ENCODE measurements around the gene CELA2A. TPM values are rescaled to one million over a fixed set of nuclear protein-coding genes. Genes with fewer than 3 reads are reported as not detected.
"Not testable (repeated sequence)": the region's sequence is repeated elsewhere in the genome, so short reads cannot be mapped to it uniquely, and the experiment has no call there.

CELA2A gene
- polyA plus RNA-seq, 3 donors, result not detected

DNA sequence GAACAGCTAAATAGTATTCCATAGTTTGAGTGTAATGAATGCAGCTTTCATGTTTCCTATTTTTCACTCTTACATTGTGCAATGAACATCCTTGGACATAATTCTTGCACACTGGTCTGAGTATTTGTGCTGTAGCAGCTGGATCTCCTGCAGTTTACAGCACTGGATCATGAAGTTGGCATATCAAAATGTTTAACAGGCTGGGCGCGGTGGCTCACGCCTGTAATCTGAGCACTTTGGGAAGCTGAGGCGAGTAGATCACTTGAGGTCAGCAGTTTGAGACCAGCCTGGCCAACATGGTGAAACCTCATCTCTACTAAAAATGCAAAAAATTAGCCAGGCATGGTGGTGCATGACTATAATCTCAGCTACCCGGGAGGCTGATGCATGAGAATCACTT is 14.5 kb downstream of the CELA2A start:
- H3K9me3 Mint-ChIP-seq; H3K4me3 Mint-ChIP-seq; H3K27ac Mint-ChIP-seq; H3K4me1 Mint-ChIP-seq; intact Hi-C loops (cut with micrococcal nuclease); H4K20me1 ChIP-seq (ENCODE audit: insufficient read depth, low read length); H3K36me3 Mint-ChIP-seq; H3K27ac ChIP-seq (ENCODE audit: low read depth in 1 of 2, low read length in 2 of 2); H3K9ac ChIP-seq (ENCODE audit: insufficient read depth, low read length, poor library complexity, severe bottlenecking); H3K4me2 ChIP-seq (replicated peaks; ENCODE audit: extremely low read depth, low read length, poor library complexity, severe bottlenecking); H3K36me3 ChIP-seq (replicated peaks in 1 of 2; ENCODE audit: control insufficient read depth in 1 of 2, insufficient read depth in 2 of 2, low read length in 2 of 2); H3K27me3 ChIP-seq (ENCODE audit: control insufficient read depth in 2 of 2, insufficient read depth in 2 of 2, low read length in 2 of 2); DNase-seq; H3K79me2 ChIP-seq (ENCODE audit: insufficient read depth, low read length); H3K27me3 Mint-ChIP-seq (ENCODE audit: low read depth in 3 of 3); H3K4me3 ChIP-seq (replicated peaks in 1 of 3; ENCODE audit: low read depth in 2 of 3, low read length in 3 of 3); H3K9me3 ChIP-seq (replicated peaks in 1 of 2; ENCODE audit: control insufficient read depth in 1 of 2, insufficient read depth in 1 of 2, low read length in 2 of 2); H3K4me1 ChIP-seq (ENCODE audit: control insufficient read depth in 1 of 2, insufficient read depth in 2 of 2, low read length in 2 of 2); H2AFZ ChIP-seq (ENCODE audit: insufficient read depth, low read depth, low read length, poor library complexity, severe bottlenecking): not testable (repeated sequence)
- 89% methylated on average over 5 of the region's 5 CpGs for WGBS (ENCODE audit: insufficient coverage)

DNA sequence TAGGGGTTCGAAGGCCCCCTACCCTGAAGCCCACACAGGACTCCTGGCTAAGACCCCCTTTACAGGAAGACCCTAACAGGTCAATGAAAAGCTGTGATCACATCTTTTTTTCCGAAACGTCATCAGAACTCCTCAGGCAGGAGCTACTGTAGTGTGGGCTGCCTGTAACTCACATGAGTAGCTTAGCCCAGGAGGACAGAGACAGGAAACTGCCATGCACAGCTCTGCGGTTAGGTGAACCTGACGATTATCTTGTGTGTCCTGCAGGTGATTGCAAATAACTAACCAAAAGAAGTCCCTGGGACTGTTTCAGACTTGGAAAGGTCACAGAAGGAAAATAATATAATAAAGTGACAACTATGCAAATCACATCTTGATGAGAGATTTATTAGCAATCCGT is 15.2 kb downstream of the CELA2A start:
- H3K4me1 ChIP-seq (ENCODE audit: control insufficient read depth in 1 of 2, insufficient read depth in 2 of 2, low read length in 2 of 2); H3K27me3 Mint-ChIP-seq (ENCODE audit: low read depth in 3 of 3); H3K9ac ChIP-seq (ENCODE audit: insufficient read depth, low read length, poor library complexity, severe bottlenecking); H2AFZ ChIP-seq (ENCODE audit: insufficient read depth, low read depth, low read length, poor library complexity, severe bottlenecking); intact Hi-C loops (cut with micrococcal nuclease); DNase-seq; H3K27me3 ChIP-seq (ENCODE audit: control insufficient read depth in 2 of 2, insufficient read depth in 2 of 2, low read length in 2 of 2); H3K79me2 ChIP-seq (ENCODE audit: insufficient read depth, low read length); H3K4me3 Mint-ChIP-seq; H3K27ac Mint-ChIP-seq; H4K20me1 ChIP-seq (ENCODE audit: insufficient read depth, low read length); H3K36me3 ChIP-seq (replicated peaks in 1 of 2; ENCODE audit: control insufficient read depth in 1 of 2, insufficient read depth in 2 of 2, low read length in 2 of 2); H3K9me3 ChIP-seq (replicated peaks in 1 of 2; ENCODE audit: control insufficient read depth in 1 of 2, insufficient read depth in 1 of 2, low read length in 2 of 2); H3K4me3 ChIP-seq (replicated peaks in 1 of 3; ENCODE audit: low read depth in 2 of 3, low read length in 3 of 3); H3K9me3 Mint-ChIP-seq; H3K4me1 Mint-ChIP-seq; H3K4me2 ChIP-seq (replicated peaks; ENCODE audit: extremely low read depth, low read length, poor library complexity, severe bottlenecking); H3K36me3 Mint-ChIP-seq; H3K27ac ChIP-seq (ENCODE audit: low read depth in 1 of 2, low read length in 2 of 2): not testable (repeated sequence)
- WGBS (ENCODE audit: insufficient coverage), result 82% methylated on average over 3 of the region's 6 CpGs

DNA sequence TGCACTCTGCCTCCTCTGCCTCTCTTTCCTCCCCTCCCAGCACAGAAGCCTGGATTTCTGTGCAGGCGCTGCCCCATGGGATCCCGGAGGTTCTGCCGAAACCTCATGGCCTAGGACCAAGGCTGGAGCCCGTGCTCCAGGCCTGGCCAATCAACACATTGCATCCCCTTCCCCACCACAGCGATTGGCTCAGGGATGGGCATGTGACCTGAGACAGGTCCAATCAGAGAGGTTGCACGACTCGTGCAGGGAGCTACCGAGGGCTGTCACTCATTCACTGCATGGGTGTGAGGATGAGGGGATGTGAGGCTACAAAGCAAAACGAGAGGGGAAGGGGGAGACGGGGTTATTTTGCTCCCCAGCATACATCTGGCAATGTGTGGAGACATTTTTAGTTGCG is 16.1 kb downstream of the CELA2A start:
- 96% methylated on average over 6 of the region's 11 CpGs for WGBS (ENCODE audit: insufficient coverage)
- Histone ChIP-seq H2AFZ (ENCODE audit: insufficient read depth, low read depth, low read length, poor library complexity, severe bottlenecking) (no peak overlapping the region), H4K20me1 (ENCODE audit: insufficient read depth, low read length) (no peaks in the 10 kb centered on the region), H3K4me3 (replicated peaks in 1 of 3; ENCODE audit: low read depth in 2 of 3, low read length in 3 of 3) (no peak overlapping the region), H3K9me3 (replicated peaks in 1 of 2; ENCODE audit: control insufficient read depth in 1 of 2, insufficient read depth in 1 of 2, low read length in 2 of 2) (no peaks in the 10 kb centered on the region), H3K9ac (ENCODE audit: insufficient read depth, low read length, poor library complexity, severe bottlenecking) (no peak overlapping the region), H3K27me3 (ENCODE audit: control insufficient read depth in 2 of 2, insufficient read depth in 2 of 2, low read length in 2 of 2) (no peaks in the 10 kb centered on the region), H3K4me2 (replicated peaks; ENCODE audit: extremely low read depth, low read length, poor library complexity, severe bottlenecking) (no peak overlapping the region), H3K4me1 (ENCODE audit: control insufficient read depth in 1 of 2, insufficient read depth in 2 of 2, low read length in 2 of 2) (no peaks in the 10 kb centered on the region), H3K27ac (ENCODE audit: low read depth in 1 of 2, low read length in 2 of 2) (no peak overlapping the region), H3K79me2 (ENCODE audit: insufficient read depth, low read length) (no peaks in the 10 kb centered on the region), H3K36me3 (replicated peaks in 1 of 2; ENCODE audit: control insufficient read depth in 1 of 2, insufficient read depth in 2 of 2, low read length in 2 of 2) (no peaks in the 10 kb centered on the region)
- H3K27me3 Mint-ChIP-seq (ENCODE audit: low read depth in 3 of 3), result peaks cover 3 to 5% (median 4%) of the 10 kb centered on the region in 3 donors
- intact Hi-C loops (cut with micrococcal nuclease), result no loop called here
- TF ChIP-seq, protein P1, sequence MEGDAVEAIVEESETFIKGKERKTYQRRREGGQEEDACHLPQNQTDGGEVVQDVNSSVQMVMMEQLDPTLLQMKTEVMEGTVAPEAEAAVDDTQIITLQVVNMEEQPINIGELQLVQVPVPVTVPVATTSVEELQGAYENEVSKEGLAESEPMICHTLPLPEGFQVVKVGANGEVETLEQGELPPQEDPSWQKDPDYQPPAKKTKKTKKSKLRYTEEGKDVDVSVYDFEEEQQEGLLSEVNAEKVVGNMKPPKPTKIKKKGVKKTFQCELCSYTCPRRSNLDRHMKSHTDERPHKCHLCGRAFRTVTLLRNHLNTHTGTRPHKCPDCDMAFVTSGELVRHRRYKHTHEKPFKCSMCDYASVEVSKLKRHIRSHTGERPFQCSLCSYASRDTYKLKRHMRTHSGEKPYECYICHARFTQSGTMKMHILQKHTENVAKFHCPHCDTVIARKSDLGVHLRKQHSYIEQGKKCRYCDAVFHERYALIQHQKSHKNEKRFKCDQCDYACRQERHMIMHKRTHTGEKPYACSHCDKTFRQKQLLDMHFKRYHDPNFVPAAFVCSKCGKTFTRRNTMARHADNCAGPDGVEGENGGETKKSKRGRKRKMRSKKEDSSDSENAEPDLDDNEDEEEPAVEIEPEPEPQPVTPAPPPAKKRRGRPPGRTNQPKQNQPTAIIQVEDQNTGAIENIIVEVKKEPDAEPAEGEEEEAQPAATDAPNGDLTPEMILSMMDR (IDR thresholded peaks at IDR 0.05), result no peak
- H3K36me3 Mint-ChIP-seq, result no peaks in the 10 kb centered on the region
- H3K9me3 Mint-ChIP-seq, result peaks cover 0 to 1% (median 0%) of the 10 kb centered on the region in 7 donors
- H3K4me1 Mint-ChIP-seq, result no peaks in the 10 kb centered on the region
- DNase-seq, result no peak
- H3K4me3 Mint-ChIP-seq, result no peak overlapping the region
- no peak overlapping the region for H3K27ac Mint-ChIP-seq
